Lower leg skin (tissue), 4 donors: ENCODE results near the gene FDPS. TPM values are rescaled to one million over a fixed set of nuclear protein-coding genes. Genes with fewer than 3 reads are reported as not detected.

Experiments
- DNase-seq, 2 donors: peaks; one replicate each; pipeline ENCODE4 v3.0.0-alpha.2; 2019; ENCODE audit warnings: low spot score in 2 of 2
- H3K4me3 ChIP-seq: fragments of 200-600 bp; sonication (generic); 2 replicates; pipeline ENCODE4 v1.5.1; 2017; ENCODE audit warnings: mild to moderate bottlenecking, low read depth; ENCODE audit not compliant: poor library complexity, severe bottlenecking
- POLR2A ChIP-seq, 2 donors: fragments of 450-650 bp; IDR thresholded peaks; one replicate each; pipeline ENCODE4 v1.6.1; 2016 to 2017; ENCODE audit warnings: antibody characterized with exemption in 2 of 2, mild to moderate bottlenecking in 1 of 2, moderate library complexity in 1 of 2
- WGBS, 2 donors: methylation state at CpG; one replicate each; pipeline ENCODE4 v1.1.5; 2018; 5-methylcytosine and 5-hydroxymethylcytosine counted together
- intact Hi-C: fragments of 100-400 bp; cut with DNase I; formaldehyde crosslinking; loops from one replicate; pipeline ENCODE4 v1.15.0; 2023; ENCODE audit warnings: low total_unique reads
- microRNA counts, 2 donors: library from miRNA; unstranded; fragments of <30 nt; microRNA quantifications; one replicate each; lab custom pipeline; 2016
- microRNA-seq, 2 donors: library from miRNA; unstranded; fragments of <30 nt; microRNA quantifications; one replicate each; pipeline ENCODE4, GENCODE V29; 2016; ENCODE audit warnings: borderline replicate concordance in 2 of 2, borderline number of aligned reads in 1 of 2
- total RNA-seq, 4 donors: library from RNA; depleted of rRNA; stranded (reverse); fragments of >200 nt; gene quantifications; one replicate each; pipeline ENCODE4 v1.1.0, GENCODE V29; 2016
- TF ChIP-seq, protein P1 (sequence below), 3 donors: fragments of 450-650 bp; IDR thresholded peaks; one replicate each; pipeline ENCODE4 v1.5.1; 2016; ENCODE audit warnings: antibody characterized with exemption in 3 of 3, mild to moderate bottlenecking in 3 of 3, moderate library complexity in 2 of 3

Gene FDPS
- total RNA-seq, 4 donors from 2014 or later: 98.5 to 185 (median 141) TPM

DNA sequence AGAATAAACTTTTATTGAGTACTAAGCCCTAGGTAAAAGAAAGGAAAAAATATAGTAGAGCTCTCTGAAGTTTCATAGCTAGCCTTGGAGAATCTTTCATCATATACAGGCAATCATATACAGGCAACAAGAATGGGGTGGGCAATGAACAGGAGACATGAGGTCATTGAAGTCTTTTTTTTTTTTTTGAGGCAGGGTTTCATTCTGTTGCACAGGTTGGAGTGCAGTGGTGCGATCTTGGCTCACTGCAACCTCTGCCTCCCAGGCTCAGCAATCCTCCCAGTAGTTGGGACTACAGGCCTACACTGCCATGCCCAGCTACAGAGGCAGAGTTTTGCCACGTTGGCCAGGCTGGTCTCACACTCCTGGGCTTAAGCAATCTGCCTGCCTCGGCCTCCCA is 34.2 kb downstream of the FDPS start:
- TF ChIP-seq, protein P1, sequence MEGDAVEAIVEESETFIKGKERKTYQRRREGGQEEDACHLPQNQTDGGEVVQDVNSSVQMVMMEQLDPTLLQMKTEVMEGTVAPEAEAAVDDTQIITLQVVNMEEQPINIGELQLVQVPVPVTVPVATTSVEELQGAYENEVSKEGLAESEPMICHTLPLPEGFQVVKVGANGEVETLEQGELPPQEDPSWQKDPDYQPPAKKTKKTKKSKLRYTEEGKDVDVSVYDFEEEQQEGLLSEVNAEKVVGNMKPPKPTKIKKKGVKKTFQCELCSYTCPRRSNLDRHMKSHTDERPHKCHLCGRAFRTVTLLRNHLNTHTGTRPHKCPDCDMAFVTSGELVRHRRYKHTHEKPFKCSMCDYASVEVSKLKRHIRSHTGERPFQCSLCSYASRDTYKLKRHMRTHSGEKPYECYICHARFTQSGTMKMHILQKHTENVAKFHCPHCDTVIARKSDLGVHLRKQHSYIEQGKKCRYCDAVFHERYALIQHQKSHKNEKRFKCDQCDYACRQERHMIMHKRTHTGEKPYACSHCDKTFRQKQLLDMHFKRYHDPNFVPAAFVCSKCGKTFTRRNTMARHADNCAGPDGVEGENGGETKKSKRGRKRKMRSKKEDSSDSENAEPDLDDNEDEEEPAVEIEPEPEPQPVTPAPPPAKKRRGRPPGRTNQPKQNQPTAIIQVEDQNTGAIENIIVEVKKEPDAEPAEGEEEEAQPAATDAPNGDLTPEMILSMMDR (IDR thresholded peaks at IDR 0.05): no peak
- TF ChIP-seq POLR2A (IDR thresholded peaks at IDR 0.05): no peak
- no peak for DNase-seq
- H3K4me3 ChIP-seq: no peak overlapping the region
- 93 to 96% methylated on average over 3 of the region's 3 CpGs for WGBS, 2 donors
- intact Hi-C loops: no loop called here

DNA sequence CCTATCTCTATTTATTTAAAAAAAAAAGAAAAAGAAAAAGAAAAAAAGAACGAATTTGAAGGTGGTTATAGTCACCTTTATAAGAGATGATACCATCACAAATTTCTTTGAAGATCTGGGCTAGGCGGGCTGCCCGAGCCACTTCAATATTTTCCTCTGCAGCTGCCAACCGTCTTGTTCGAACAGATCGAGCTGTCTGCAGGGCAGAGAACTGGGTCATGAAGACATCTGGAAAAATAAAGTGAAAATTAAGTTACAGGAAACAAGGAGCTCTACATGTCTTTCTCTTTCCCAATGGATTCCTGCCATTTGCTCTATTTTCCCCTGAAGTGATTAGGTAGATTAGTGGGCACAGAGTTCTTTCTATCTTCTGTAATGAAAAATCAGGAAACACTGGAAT is 44.0 kb downstream of the FDPS start:
- TF ChIP-seq, protein P1 (IDR thresholded peaks at IDR 0.05): no peak
- TF ChIP-seq POLR2A (IDR thresholded peaks at IDR 0.05): no peak
- no peak for DNase-seq
- 42 to 51% methylated on average over 6 of the region's 6 CpGs for WGBS, 2 donors
- intact Hi-C loops: no loop called here
- H3K4me3 ChIP-seq: no peak overlapping the region

DNA sequence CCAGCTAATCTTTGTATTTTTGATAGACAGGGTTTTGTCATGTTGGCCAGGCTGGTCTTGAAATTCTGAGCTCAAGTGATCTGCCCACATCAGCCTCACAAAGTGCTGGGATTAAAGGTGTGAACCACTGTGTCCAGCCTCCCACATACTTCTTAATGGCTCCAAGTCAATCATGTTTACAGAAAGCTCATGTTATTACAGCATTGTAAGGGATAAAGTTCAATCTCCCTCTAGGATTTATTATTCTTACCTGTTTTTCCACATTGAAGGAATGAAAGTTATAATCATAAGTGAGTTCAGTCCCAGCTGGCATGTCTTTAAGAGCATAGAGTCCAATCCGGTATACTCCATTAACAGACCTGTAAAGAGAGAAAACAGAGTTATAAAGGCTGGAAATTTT is 51.4 kb downstream of the FDPS start:
- intact Hi-C loops: no loop called here
- WGBS, 2 donors: 96 to 100% methylated on average over 1 of the region's 1 CpG
- no peak overlapping the region for H3K4me3 ChIP-seq
- no peak for TF ChIP-seq POLR2A (IDR thresholded peaks at IDR 0.05)
- TF ChIP-seq, protein P1 (IDR thresholded peaks at IDR 0.05): no peak
- DNase-seq: no peak

MicroRNAs within 50 kb of the gene (microRNA counts, 767-probe panel; counts per million panel counts)
- microRNA hsa-miR-555 (lab: Ali Mortazavi, UCI): 0 to 358 counts per million in 2 donors

Small RNA genes within 50 kb of the gene (microRNA-seq; reads per million reads assigned to microRNA genes)
- gene MIR555: 0 reads per million in 2 donors

Other genes with a start within 250 kb of the FDPS start
- 10 to 100 TPM; 29.5 to 66.6 (median 52.9) TPM for gene EFNA4, start 245.1 kb upstream of the FDPS start, total RNA-seq
- gene EFNA3, start 230.0 kb upstream of the FDPS start, total RNA-seq: 100 to 1,000 TPM; 111 to 150 (median 129) TPM
- 100 to 1,000 TPM; 125 to 235 (median 185) TPM for gene EFNA1, start 181.0 kb upstream of the FDPS start, total RNA-seq
- 10 to 100 TPM; 33.3 to 59.4 (median 43.7) TPM for gene SLC50A1, start 173.0 kb upstream of the FDPS start, total RNA-seq
- 10 to 100 TPM; 19.2 to 74.7 (median 36.9) TPM for gene DPM3, start 168.3 kb upstream of the FDPS start, total RNA-seq
- 100 to 1,000 TPM in 2 of 4 donors, 10 to 100 TPM in 2; 48.6 to 109 (median 97.6) TPM for gene KRTCAP2, start 135.6 kb upstream of the FDPS start, total RNA-seq
- 1 to 10 TPM in 1 of 4 donors, under 1 TPM in 2, not detected in 1; 0.17 to 1.2 (median 0.62) TPM for gene TRIM46, start 135.0 kb upstream of the FDPS start, total RNA-seq
- 10 to 100 TPM; 15.6 to 26.6 (median 20.2) TPM for gene THBS3, start 101.0 kb upstream of the FDPS start, total RNA-seq
- 10 to 100 TPM; 20.5 to 54.8 (median 40.8) TPM for gene MTX1, start 100.2 kb upstream of the FDPS start, total RNA-seq
- gene ENTREP3, start 53.4 kb upstream of the FDPS start, total RNA-seq: 10 to 100 TPM in 3 of 4 donors, 1 to 10 TPM in 1; 9.6 to 26.0 (median 18.7) TPM
- 10 to 100 TPM; 67.8 to 96.9 (median 87.6) TPM for gene SCAMP3, start 46.5 kb upstream of the FDPS start, total RNA-seq
- 10 to 100 TPM; 24.6 to 55.8 (median 38.0) TPM for gene CLK2, start 35.4 kb upstream of the FDPS start, total RNA-seq
- 1 to 10 TPM; 5.4 to 8.5 (median 6.4) TPM for gene HCN3, start 31.4 kb upstream of the FDPS start, total RNA-seq
- gene PKLR, start 7.4 kb upstream of the FDPS start, total RNA-seq: 1 to 10 TPM in 2 of 4 donors, under 1 TPM in 2; 0.13 to 1.7 (median 0.77) TPM
- 10 to 100 TPM; 33.7 to 42.2 (median 41.1) TPM for gene RUSC1, start 12.0 kb downstream of the FDPS start, total RNA-seq